Large intestine (tissue), 3 donors: ENCODE measurements around the gene TELO2. TPM values are rescaled to one million over a fixed set of nuclear protein-coding genes. Genes with fewer than 3 reads are reported as not detected.

Experiments used
- DNase-seq, 2 donors: peaks; one replicate each; pipeline versions ENCODE4 v3.0.0 to v3.0.0-alpha.2; 2013
- H3K27ac ChIP-seq: one replicate; pipeline ENCODE4 v1.5.1; 2013; ENCODE audit warnings: low read length
- H3K27me3 ChIP-seq: 2 replicates; pipeline ENCODE4 v1.6.1; 2013; ENCODE audit warnings: low read length; ENCODE audit not compliant: control insufficient read depth, insufficient read depth
- H3K36me3 ChIP-seq: 2 replicates; pipeline ENCODE4 v1.6.1; 2013; ENCODE audit warnings: low read length; ENCODE audit not compliant: control insufficient read depth, insufficient read depth
- H3K4me1 ChIP-seq: one replicate; pipeline ENCODE4 v1.6.1; 2013; ENCODE audit warnings: low read length; ENCODE audit not compliant: control insufficient read depth, insufficient read depth
- H3K4me3 ChIP-seq: one replicate; pipeline ENCODE4 v1.5.1; 2013; ENCODE audit warnings: low read length
- H3K9me3 ChIP-seq: one replicate; pipeline ENCODE4 v1.6.1; 2013; ENCODE audit warnings: mild to moderate bottlenecking, low read depth, low read length, moderate library complexity; ENCODE audit not compliant: control insufficient read depth
- WGBS: methylation state at CpG from one replicate; pipeline ENCODE4 v1.1.5; 2013; ENCODE audit warnings: low lambda C conversion rate; ENCODE audit not compliant: insufficient coverage; 5-methylcytosine and 5-hydroxymethylcytosine counted together
- polyA plus RNA-seq: library from polyadenylated mRNA; unstranded; fragments of 120-200 nt; gene quantifications from one replicate; pipeline ENCODE4 v1.2.1, GENCODE V29; 2013

Gene TELO2
- polyA plus RNA-seq, 1 donor: 50.1 TPM

DNA sequence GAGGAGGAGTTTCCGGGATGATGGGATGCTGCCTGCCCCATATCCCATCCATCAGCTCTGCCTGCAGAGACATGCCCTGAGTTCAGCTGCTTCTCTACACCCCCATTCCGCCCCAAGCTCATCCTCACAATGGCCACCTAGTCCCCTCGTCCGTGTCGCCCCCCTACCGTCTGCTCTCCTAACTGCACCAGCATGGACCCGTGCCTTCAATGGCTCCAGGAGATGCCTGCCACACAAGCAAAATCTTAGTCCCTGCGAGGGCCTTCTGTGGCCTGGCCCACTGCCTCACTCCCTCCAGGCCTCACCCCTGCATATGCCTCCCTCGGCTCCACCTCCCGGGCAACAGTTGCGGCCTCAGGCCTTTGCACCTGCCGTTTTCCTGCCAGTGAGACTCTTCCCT, 1.8 kb upstream of the TELO2 start:
- 90% methylated on average over 2 of the region's 12 CpGs for WGBS
- Histone ChIP-seq H3K9me3 (no peaks in the 10 kb centered on the region), H3K4me1 (peaks cover 12% of the 10 kb centered on the region), H3K27me3 (no peaks in the 10 kb centered on the region), H3K27ac (no peak overlapping the region), H3K4me3 (no peak overlapping the region), H3K36me3 (peaks cover 18% of the 10 kb centered on the region)
- no peak for DNase-seq

DNA sequence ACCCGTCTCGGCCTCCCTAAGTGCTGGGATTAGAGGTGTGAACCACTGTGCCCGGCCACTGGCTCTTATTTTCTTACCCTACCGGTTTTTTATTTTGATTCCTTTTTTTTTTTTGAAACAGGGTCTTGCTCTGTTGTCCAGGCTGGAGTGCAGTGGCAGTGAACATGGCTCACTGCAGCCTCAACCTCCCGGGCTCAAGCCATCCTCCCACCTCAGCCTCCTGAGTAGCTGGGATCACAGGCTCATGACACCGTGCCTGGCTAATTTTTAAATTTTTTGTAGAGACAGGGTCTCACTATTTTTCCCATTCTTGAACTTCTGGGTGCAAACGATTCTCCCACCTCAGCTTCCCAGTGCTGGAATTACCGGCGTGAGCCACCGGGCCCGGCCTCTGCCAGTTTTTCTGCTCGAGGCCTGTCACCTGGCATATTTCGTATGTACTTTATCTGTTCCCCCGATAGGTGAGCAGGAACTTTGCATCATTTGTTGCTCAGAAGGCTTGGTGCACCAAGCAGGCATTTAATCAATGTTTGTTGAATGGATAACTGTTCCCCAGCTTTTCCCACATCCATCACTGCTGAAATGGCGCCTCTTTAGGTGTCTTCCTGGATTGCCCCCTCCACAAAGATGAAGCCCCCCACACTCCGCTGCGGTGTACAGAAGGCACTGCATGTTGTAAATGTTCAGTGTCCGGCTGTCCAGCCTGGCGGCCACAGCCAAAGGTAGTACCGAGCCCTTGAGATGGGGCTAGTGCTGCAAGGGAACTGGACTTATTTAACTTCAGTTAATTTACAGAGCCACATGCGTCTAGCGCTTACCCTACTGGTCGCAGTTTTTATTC, 858 bp upstream of the TELO2 start:
- peaks cover 28% of the 10 kb centered on the region for H3K36me3 ChIP-seq
- peaks cover 12% of the 10 kb centered on the region for H3K4me1 ChIP-seq
- peak overlapping the region; percentile 93 for H3K27ac ChIP-seq
- H3K27me3 ChIP-seq: no peaks in the 10 kb centered on the region
- no CpG with 5 or more reads among the region's 23 CpGs for WGBS
- DNase-seq: no peak
- H3K4me3 ChIP-seq: peak overlapping the region; percentile 94
- H3K9me3 ChIP-seq: no peaks in the 10 kb centered on the region

DNA sequence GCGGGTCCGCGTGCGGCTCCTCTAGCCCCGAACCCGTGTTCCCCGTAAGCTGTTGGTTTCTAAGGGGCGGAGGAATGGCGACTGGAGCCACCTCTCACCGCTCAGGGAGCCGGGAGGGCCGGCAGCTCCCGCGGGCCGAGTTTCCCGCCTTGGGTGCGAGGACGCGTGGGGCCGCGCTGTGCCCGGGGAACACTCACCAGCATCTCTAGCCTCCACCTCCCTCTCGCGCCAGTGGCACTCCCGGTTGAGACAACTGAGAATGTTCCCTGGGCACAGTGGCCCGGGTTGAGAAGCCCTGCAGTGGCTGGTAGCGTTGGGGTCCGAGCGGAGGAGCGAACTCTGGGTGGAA, 560 bp downstream of the TELO2 start:
- WGBS: 0% methylated on average over 1 of the region's 30 CpGs
- no peak for DNase-seq
- Histone ChIP-seq H3K36me3 (peaks cover 38% of the 10 kb centered on the region), H3K9me3 (no peaks in the 10 kb centered on the region), H3K4me3 (peak overlapping the region; percentile 94), H3K27ac (no peak overlapping the region), H3K4me1 (peaks cover 12% of the 10 kb centered on the region), H3K27me3 (no peaks in the 10 kb centered on the region)

- WGBS: no CpG with 5 or more reads among the region's 25 CpGs
- H3K27ac ChIP-seq: no peak overlapping the region
- H3K27me3 ChIP-seq: no peaks in the 10 kb centered on the region
- no peaks in the 10 kb centered on the region for H3K9me3 ChIP-seq
- H3K4me1 ChIP-seq: peaks cover 12% of the 10 kb centered on the region
- peak overlapping the region; percentile 94 for H3K4me3 ChIP-seq
- DNase-seq: no peak
- peaks cover 42% of the 10 kb centered on the region for H3K36me3 ChIP-seq
These were observed 1.0 kb downstream of the TELO2 start for GRCh38 chr16:1494129-1494640.

DNA sequence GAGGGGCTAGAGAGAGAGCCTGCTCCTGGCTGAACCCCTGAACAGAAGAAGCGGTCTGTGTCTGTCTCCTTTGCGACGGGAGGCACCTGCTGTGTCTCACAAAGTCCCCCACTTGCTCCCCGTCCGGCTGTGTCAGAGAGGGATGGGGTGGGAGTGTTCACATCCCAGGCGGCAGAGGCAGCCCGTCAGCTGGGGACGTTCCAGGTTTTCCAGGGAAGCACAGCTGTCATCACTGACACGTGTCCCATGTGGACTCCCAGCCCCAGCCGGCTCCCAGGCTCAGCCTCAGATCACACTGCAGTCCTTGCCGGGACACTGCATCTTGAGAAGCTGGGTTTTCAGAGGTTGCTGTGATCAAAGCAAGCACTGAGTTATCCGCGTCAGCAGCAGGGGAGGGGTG, 1.6 kb downstream of the TELO2 start:
- Histone ChIP-seq H3K4me1 (peaks cover 12% of the 10 kb centered on the region), H3K36me3 (peaks cover 47% of the 10 kb centered on the region), H3K9me3 (no peaks in the 10 kb centered on the region), H3K27me3 (no peaks in the 10 kb centered on the region), H3K4me3 (no peak overlapping the region), H3K27ac (no peak overlapping the region)
- no peak for DNase-seq
- WGBS: no CpG with 5 or more reads among the region's 13 CpGs

DNA sequence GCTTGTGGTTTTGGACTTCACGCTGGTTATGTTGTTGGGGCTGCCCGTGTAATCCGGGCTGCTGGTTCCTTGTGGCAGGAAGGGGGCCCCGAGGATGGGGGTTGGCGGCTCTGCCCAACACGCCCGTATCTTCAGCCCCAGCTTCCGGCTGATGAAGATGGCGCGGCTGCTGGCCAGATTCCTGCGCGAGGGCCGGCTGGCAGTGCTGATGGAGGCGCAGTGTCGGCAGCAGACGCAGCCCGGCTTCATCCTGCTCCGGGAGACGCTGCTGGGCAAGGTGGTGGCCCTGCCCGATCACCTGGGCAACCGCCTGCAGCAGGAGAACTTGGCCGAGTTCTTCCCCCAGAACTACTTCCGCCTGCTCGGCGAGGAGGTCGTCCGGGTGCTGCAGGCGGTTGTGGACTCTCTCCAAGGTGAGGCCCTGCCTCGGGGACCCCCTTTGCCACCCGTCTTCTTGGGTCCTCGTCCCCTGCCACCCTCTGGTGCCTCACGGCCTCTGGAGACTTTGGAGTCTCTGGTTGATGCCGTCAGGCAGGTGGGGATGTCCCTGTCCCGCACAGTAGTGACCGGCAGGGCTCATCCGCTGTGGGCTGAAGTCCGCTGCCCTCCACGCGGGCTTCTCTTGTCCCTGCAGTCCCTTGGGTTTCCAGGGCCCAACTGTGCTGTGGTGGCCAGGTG, 2.2 kb downstream of the TELO2 start:
- Histone ChIP-seq H3K27ac (no peak overlapping the region), H3K4me3 (no peak overlapping the region), H3K9me3 (peaks cover 5% of the 10 kb centered on the region), H3K4me1 (peaks cover 12% of the 10 kb centered on the region), H3K36me3 (peaks cover 53% of the 10 kb centered on the region), H3K27me3 (no peaks in the 10 kb centered on the region)
- no CpG with 5 or more reads among the region's 39 CpGs for WGBS
- DNase-seq: no peak

- Histone ChIP-seq H3K36me3 (peaks cover 58% of the 10 kb centered on the region), H3K27ac (no peak overlapping the region), H3K27me3 (no peaks in the 10 kb centered on the region), H3K9me3 (peaks cover 6% of the 10 kb centered on the region), H3K4me1 (peaks cover 12% of the 10 kb centered on the region), H3K4me3 (no peak overlapping the region)
- no CpG with 5 or more reads among the region's 25 CpGs for WGBS
- no peak for DNase-seq
These were observed 2.7 kb downstream of the TELO2 start for GRCh38 chr16:1495889-1496262.

- H3K9me3 ChIP-seq: peaks cover 6% of the 10 kb centered on the region
- no CpG with 5 or more reads among the region's 25 CpGs for WGBS
- H3K4me1 ChIP-seq: peaks cover 12% of the 10 kb centered on the region
- peaks cover 64% of the 10 kb centered on the region for H3K36me3 ChIP-seq
- H3K27ac ChIP-seq: no peak overlapping the region
- no peak for DNase-seq
- H3K27me3 ChIP-seq: no peaks in the 10 kb centered on the region
- H3K4me3 ChIP-seq: no peak overlapping the region
These were observed 3.3 kb downstream of the TELO2 start for GRCh38 chr16:1496464-1496863.

DNA sequence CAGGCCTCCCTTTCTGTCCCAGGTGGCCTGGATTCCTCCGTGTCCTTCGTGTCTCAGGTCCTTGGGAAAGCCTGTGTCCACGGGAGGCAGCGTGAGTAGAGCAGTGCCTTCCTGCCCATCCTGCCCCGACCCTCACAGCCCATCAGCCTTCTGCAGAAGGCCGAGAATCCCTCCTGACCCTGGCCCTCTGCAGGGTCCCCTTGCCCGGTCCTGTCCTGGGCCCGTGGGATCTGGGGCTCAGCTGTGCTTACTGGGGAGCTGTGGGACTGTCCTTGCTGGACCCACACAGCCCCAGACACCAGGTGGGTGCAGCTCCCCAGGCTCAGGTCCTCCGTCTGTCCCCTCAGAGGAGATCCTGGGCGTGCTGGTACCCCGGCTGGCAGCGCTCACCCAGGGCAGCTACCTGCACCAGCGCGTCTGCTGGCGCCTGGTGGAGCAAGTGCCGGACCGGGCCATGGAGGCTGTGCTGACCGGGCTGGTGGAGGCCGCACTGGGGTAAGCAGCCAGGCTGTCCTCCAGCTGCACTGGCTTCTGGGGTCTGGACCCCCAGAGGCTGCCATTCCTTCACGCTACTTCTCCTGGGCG, 3.9 kb downstream of the TELO2 start:
- no CpG with 5 or more reads among the region's 21 CpGs for whole genome bisulfite sequencing
- Histone ChIP-seq H3K27ac (no peak overlapping the region), H3K9me3 (peaks cover 6% of the 10 kb centered on the region), H3K27me3 (no peaks in the 10 kb centered on the region), H3K4me3 (no peak overlapping the region), H3K36me3 (peaks cover 70% of the 10 kb centered on the region), H3K4me1 (peaks cover 12% of the 10 kb centered on the region)
- DNase-seq: no peak

GRCh38 chr16:1498899-1499676, 5.9 kb downstream of the TELO2 start:
- DNase-seq: no peak
- no CpG with 5 or more reads among the region's 35 CpGs for WGBS
- H3K27me3 ChIP-seq: no peaks in the 10 kb centered on the region
- peaks cover 4% of the 10 kb centered on the region for H3K4me1 ChIP-seq
- peaks cover 6% of the 10 kb centered on the region for H3K9me3 ChIP-seq
- no peak overlapping the region for H3K27ac ChIP-seq
- peaks cover 87% of the 10 kb centered on the region for H3K36me3 ChIP-seq
- H3K4me3 ChIP-seq: no peak overlapping the region
